ENCODE results near the gene ATP2C2. TPM values are rescaled to one million over a fixed set of nuclear protein-coding genes. Genes with fewer than 3 reads are reported as not detected.

The ATP2C2 gene
- total RNA-seq, 1 experiment from 2014 or later = 4.0 TPM

GRCh38 chr16:84495506-84495905 is 127.2 kb downstream of the ATP2C2 start:
- H4K91ac ChIP-seq (ENCODE audit: insufficient read length, low read depth, low read length) = no peak overlapping the region
- H3K27me3 ChIP-seq (ENCODE audit: insufficient read depth, low read length) = no peaks in the 10 kb centered on the region
- no peaks in the 10 kb centered on the region for H3K79me1 ChIP-seq (ENCODE audit: insufficient read depth, low read depth, low read length, poor library complexity, severe bottlenecking)
- Mint-ChIP-seq H3K36me3 (ENCODE audit: insufficient read depth in 1 of 3, low read depth in 3 of 3) (peaks cover 41 to 81% (median 73%) of the 10 kb centered on the region in 3 experiments), H3K9me3 (peaks cover 16 to 27% of the 10 kb centered on the region in 2 experiments), H3K4me1 (peaks cover 0 to 3% of the 10 kb centered on the region in 2 experiments; a peak in 1 of 4 replicates), H3K27me3 (ENCODE audit: low read depth) (no peaks in the 10 kb centered on the region), H3K4me3 (no peak overlapping the region), H3K27ac (no peak overlapping the region; a peak in 1 of 7 replicates)
- H2BK15ac ChIP-seq (ENCODE audit: low read depth, low read length) = no peak overlapping the region
- no peak overlapping the region for H3K14ac ChIP-seq (ENCODE audit: insufficient read depth, low read length)
- no peak overlapping the region for H2AFZ ChIP-seq (ENCODE audit: low read length)
- H4K5ac ChIP-seq (ENCODE audit: insufficient read length, low read depth, low read length) = no peak overlapping the region
- no peak overlapping the region for H2BK5ac ChIP-seq (ENCODE audit: insufficient read length, low read length)
- no peak overlapping the region for H2BK12ac ChIP-seq (ENCODE audit: insufficient read length, low read depth, low read length)
- no peak overlapping the region for H2BK20ac ChIP-seq (ENCODE audit: low read depth, low read length, poor library complexity, severe bottlenecking)
- H3K9me3 ChIP-seq (ENCODE audit: control insufficient read depth, low read depth, low read length) = peaks cover 12% of the 10 kb centered on the region
- no peak overlapping the region for H3K4ac ChIP-seq (ENCODE audit: low read depth, low read length)
- H3K56ac ChIP-seq (ENCODE audit: insufficient read length, low read depth, low read length) = no peak overlapping the region
- TF ChIP-seq CTCF (conservative IDR thresholded peaks at IDR 0.05) = no peak
- H4K8ac ChIP-seq (replicated peaks; ENCODE audit: insufficient read length, low read depth, low read length) = no peak overlapping the region
- no CpG with 5 or more reads among the region's 11 CpGs for WGBS (ENCODE audit: extremely low coverage, insufficient read length, low lambda C conversion rate)
- H4K20me1 ChIP-seq (ENCODE audit: control insufficient read depth, insufficient read depth, insufficient read length) = no peaks in the 10 kb centered on the region
- no peaks in the 10 kb centered on the region for H3K23me2 ChIP-seq (ENCODE audit: insufficient read length, low read depth, low read length, poor library complexity, severe bottlenecking)
- H2BK120ac ChIP-seq (ENCODE audit: low read depth, low read length, poor library complexity, severe bottlenecking) = no peak overlapping the region
- no peaks in the 10 kb centered on the region for H3K79me2 ChIP-seq (ENCODE audit: insufficient read depth, low read length)
- no peak overlapping the region for H3K23ac ChIP-seq (ENCODE audit: insufficient read length, low read depth, low read length)
- no peak overlapping the region for H3T11ph ChIP-seq (ENCODE audit: low read length)
- H3K4me2 ChIP-seq (ENCODE audit: insufficient read depth, insufficient read length, low read length) = no peak overlapping the region
- no peak overlapping the region for H3K18ac ChIP-seq (ENCODE audit: insufficient read length, low read depth, low read length)
- no peaks in the 10 kb centered on the region for H3K4me1 ChIP-seq (ENCODE audit: insufficient read depth, low read length)
- no peak overlapping the region for H2AK5ac ChIP-seq (ENCODE audit: insufficient read length, low read length)
- no peak overlapping the region for H3K9ac ChIP-seq (ENCODE audit: extremely low read depth, insufficient read length, low read length)
- DNase-seq = peak; percentile 5
- no peak overlapping the region for H3K27ac ChIP-seq (ENCODE audit: insufficient read length, low read depth, low read length)

All from H9 (cell line).